ENCODE measurements around the gene REV3L. TPM values are rescaled to one million over a fixed set of nuclear protein-coding genes. Genes with fewer than 3 reads are reported as not detected.

REV3L gene
- total and polyA plus RNA-seq, 2 of the 8 experiments (the other 6 are each of a cell fraction or from before 2014, with no cell fraction given), result 2.1 to 6.6 TPM

GRCh38 chr6:111301946-111302345 is 181.1 kb downstream of the REV3L start:
- Histone ChIP-seq H4K20me1 (replicated peaks in 1 of 2; ENCODE audit: control insufficient read depth in 1 of 2, insufficient read depth in 2 of 2, low read length in 2 of 2) (peaks cover 0 to 1% of the 10 kb centered on the region in 2 experiments), H3K4me1 (replicated peaks in 1 of 4; ENCODE audit: control insufficient read depth in 3 of 4, insufficient read depth in 4 of 4, low read length in 3 of 4) (no peaks in the 10 kb centered on the region), H3K56ac (replicated peaks; ENCODE audit: insufficient read length, low read depth, low read length) (no peak overlapping the region), H2BK120ac (replicated peaks; ENCODE audit: low read depth, low read length) (no peak overlapping the region), H3K9ac (replicated peaks in 1 of 4; ENCODE audit: extremely low read depth in 1 of 4, low read depth in 3 of 4, low read length in 3 of 4) (no peak overlapping the region), H2BK12ac (ENCODE audit: low read depth, low read length) (no peak overlapping the region), H3K18ac (ENCODE audit: extremely low read depth, low read length) (no peak overlapping the region), H3K27ac (ENCODE audit: low read depth, low read length) (no peak overlapping the region), H2BK15ac (ENCODE audit: low read length) (no peak overlapping the region), H3K27me3 (replicated peaks in 1 of 4; ENCODE audit: control insufficient read depth in 3 of 4, extremely low read depth in 1 of 4, insufficient read depth in 3 of 4, low read length in 3 of 4) (no peaks in the 10 kb centered on the region), H4K8ac (ENCODE audit: extremely low read depth, insufficient read depth, low read length) (no peak overlapping the region), H3K4ac (replicated peaks; ENCODE audit: insufficient read length, low read depth, low read length) (no peak overlapping the region), H4K5ac (ENCODE audit: insufficient read length, low read depth, low read length) (no peak overlapping the region), H3K23me2 (ENCODE audit: low read depth, low read length) (no peaks in the 10 kb centered on the region), H2AFZ (ENCODE audit: low read length) (no peak overlapping the region), H3K79me2 (ENCODE audit: control insufficient read depth in 1 of 2, insufficient read depth in 2 of 2, low read length in 2 of 2) (no peaks in the 10 kb centered on the region), H2BK5ac (ENCODE audit: low read depth, low read length) (no peak overlapping the region), H3K14ac (ENCODE audit: insufficient read length) (no peak overlapping the region), H3K4me2 (ENCODE audit: insufficient read depth in 1 of 2, low read depth in 2 of 2, low read length in 2 of 2) (no peak overlapping the region), H3K4me3 (ENCODE audit: extremely low read depth in 1 of 4, insufficient read depth in 2 of 4, low read depth in 3 of 4, low read length in 4 of 4) (no peak overlapping the region), H4K91ac (replicated peaks; ENCODE audit: insufficient read length, low read length) (no peak overlapping the region), H3K23ac (ENCODE audit: insufficient read length) (no peak overlapping the region), H2BK20ac (ENCODE audit: low read length) (no peak overlapping the region), H3K9me3 (ENCODE audit: insufficient read depth in 2 of 2, low read depth in 1 of 2, low read length in 1 of 2) (no peaks in the 10 kb centered on the region), H3K36me3 (ENCODE audit: control insufficient read depth in 2 of 4, insufficient read depth in 4 of 4, low read length in 3 of 4) (peaks cover 0 to 2% (median 0%) of the 10 kb centered on the region in 4 experiments; a peak in 1 of 8 replicates), H2AK5ac (ENCODE audit: low read depth, low read length) (no peak overlapping the region), H3K79me1 (ENCODE audit: low read depth, low read length) (no peaks in the 10 kb centered on the region)
- ChIA-PET POLR2A (ENCODE audit: partially characterized antibody) (interaction anchor here (0.6 to 1.6 kb wide), 2 partner anchors 11 to 14 kb away, joined by 3 to 4 read pairs; no protein-coding TSS in a partner anchor), CTCF (ENCODE audit: partially characterized antibody) (interaction anchor here (1.0 to 2.0 kb wide), 3 partner anchors 10 to 43 kb away, joined by 3 to 4 read pairs (median 3); no protein-coding TSS in a partner anchor)
- no peak for DNase-seq (ENCODE audit: low read depth in 1 of 2, low spot score in 2 of 2)
- no peak for TF ChIP-seq BACH1 (IDR thresholded peaks at IDR 0.05; ENCODE audit: low read length)
- no peak for TF ChIP-seq EP300 (IDR thresholded peaks at IDR 0.05; ENCODE audit: borderline replicate concordance in 1 of 2, low read depth in 2 of 2, low read length in 2 of 2)
- TF ChIP-seq MAX (IDR thresholded peaks at IDR 0.05), result no peak
- TF ChIP-seq YY1 (IDR thresholded peaks at IDR 0.05; ENCODE audit: low read depth, low read length), result no peak
- 73% methylated on average over 2 of the region's 2 CpGs; no CpG with 5 or more reads in 1 of the 2 experiments for WGBS, 2 experiments (ENCODE audit: extremely low coverage in 1 of 2, insufficient coverage in 1 of 2, insufficient read length in 1 of 2, insufficient replicate concordance in 2 of 2, low coverage in 1 of 2, low lambda C conversion rate in 2 of 2, missing lambda C conversion rate in 1 of 2)
- no peak for FAIRE-seq

Data from H1 (cell line).